Dendritic cell treated with granulocyte-macrophage colony-stimulating factor and Interleukin-4, amounts not matched to agents 40 ng/mL and 50 ng/mL, for 4 days (primary cell): ENCODE measurements around the gene SF1.
A peak's percentile ranks its signal among the peaks of the same experiment; 100 is the strongest.

Experiments used
- H3K27ac Mint-ChIP-seq: one replicate; pipeline ENCODE4 v1.8.0; 2022; ENCODE audit warnings: mild to moderate bottlenecking, mixed read lengths
- H3K27me3 Mint-ChIP-seq: one replicate; pipeline ENCODE4 v1.8.0; 2022; ENCODE audit warnings: mild to moderate bottlenecking, mixed read lengths
- H3K36me3 Mint-ChIP-seq: one replicate; pipeline ENCODE4 v1.8.0; 2022; ENCODE audit warnings: low read depth, mixed read lengths
- H3K4me1 Mint-ChIP-seq: one replicate; pipeline ENCODE4 v1.8.0; 2022; ENCODE audit warnings: low read depth, mixed read lengths
- H3K4me3 Mint-ChIP-seq: one replicate; pipeline ENCODE4 v1.8.0; 2022; ENCODE audit warnings: mild to moderate bottlenecking, moderate library complexity, mixed read lengths
- H3K9me3 Mint-ChIP-seq: one replicate; pipeline ENCODE4 v1.8.0; 2022; ENCODE audit warnings: mixed read lengths
- intact Hi-C: fragments of 100-400 bp; cut with micrococcal nuclease; formaldehyde crosslinking; loops from one replicate; pipeline ENCODE4 v1.15.0; 2022

SF1 gene

GRCh38 chr11:64804346-64805210 lies 26.2 kb upstream of the SF1 start:
- Mint-ChIP-seq H3K9me3 (no peaks in the 10 kb centered on the region), H3K4me1 (peaks cover 43% of the 10 kb centered on the region), H3K36me3 (peaks cover 51% of the 10 kb centered on the region), H3K27ac (no peak overlapping the region), H3K27me3 (peaks cover under 1% of the 10 kb centered on the region), H3K4me3 (no peak overlapping the region)
- intact Hi-C loops, result no loop called here

- Mint-ChIP-seq H3K36me3 (peaks cover 57% of the 10 kb centered on the region), H3K4me1 (peaks cover 39% of the 10 kb centered on the region), H3K9me3 (no peaks in the 10 kb centered on the region), H3K4me3 (peak overlapping the region; percentile 77), H3K27ac (peak overlapping the region; percentile 77), H3K27me3 (no peaks in the 10 kb centered on the region)
- intact Hi-C loops, result loop anchor here (1.0 kb wide), 1 partner anchor 26 kb away; the partner anchor contains the start of gene SF1
These were observed 25.6 kb upstream of the SF1 start for GRCh38 chr11:64803846-64804345.

GRCh38 chr11:64803158-64803845 lies 25.0 kb upstream of the SF1 start, which contains the start of gene MAP4K2:
Gene MAP4K2, minus strand, starts transcription at chr11:64803214. Its CDS starts 65 bp downstream, at chr11:64803149.
- Mint-ChIP-seq H3K27me3 (no peaks in the 10 kb centered on the region), H3K36me3 (peaks cover 59% of the 10 kb centered on the region), H3K4me3 (peak within 1 kb of the TSS; percentile 77), H3K4me1 (peaks cover 41% of the 10 kb centered on the region), H3K27ac (peak within 1 kb of the TSS; percentile 77), H3K9me3 (no peaks in the 10 kb centered on the region)
- intact Hi-C loops, result loop anchor here (1.0 kb wide), 1 partner anchor 25 kb away; the partner anchor contains the start of gene SF1

GRCh38 chr11:64802370-64803157 lies 24.2 kb upstream of the SF1 start:
- peaks cover 36% of the 10 kb centered on the region for H3K4me1 Mint-ChIP-seq
- intact Hi-C loops, result loop anchor here (1.0 kb wide), 1 partner anchor 24 kb away; the partner anchor contains the start of gene SF1
- H3K9me3 Mint-ChIP-seq, result no peaks in the 10 kb centered on the region
- H3K27ac Mint-ChIP-seq, result peak overlapping the region; percentile 70
- H3K36me3 Mint-ChIP-seq, result peaks cover 51% of the 10 kb centered on the region
- H3K27me3 Mint-ChIP-seq, result no peaks in the 10 kb centered on the region
- H3K4me3 Mint-ChIP-seq, result peak overlapping the region; percentile 58

- H3K4me3 Mint-ChIP-seq, result peak overlapping the region; percentile 58
- peak overlapping the region; percentile 70 for H3K27ac Mint-ChIP-seq
- no peaks in the 10 kb centered on the region for H3K9me3 Mint-ChIP-seq
- peaks cover 50% of the 10 kb centered on the region for H3K36me3 Mint-ChIP-seq
- H3K4me1 Mint-ChIP-seq, result peaks cover 34% of the 10 kb centered on the region
- no peaks in the 10 kb centered on the region for H3K27me3 Mint-ChIP-seq
- intact Hi-C loops, result no loop called here
These were observed 23.4 kb upstream of the SF1 start for GRCh38 chr11:64801561-64802369.

GRCh38 chr11:64801158-64801464 lies 22.8 kb upstream of the SF1 start:
- H3K4me1 Mint-ChIP-seq, result peaks cover 37% of the 10 kb centered on the region
- no peaks in the 10 kb centered on the region for H3K27me3 Mint-ChIP-seq
- H3K4me3 Mint-ChIP-seq, result no peak overlapping the region
- H3K36me3 Mint-ChIP-seq, result peaks cover 50% of the 10 kb centered on the region
- no peaks in the 10 kb centered on the region for H3K9me3 Mint-ChIP-seq
- peak overlapping the region; percentile 70 for H3K27ac Mint-ChIP-seq
- intact Hi-C loops, result no loop called here

- intact Hi-C loops, result no loop called here
- H3K36me3 Mint-ChIP-seq, result peaks cover 50% of the 10 kb centered on the region
These were observed 22.2 kb upstream of the SF1 start for GRCh38 chr11:64800303-64801157.

GRCh38 chr11:64799623-64800302 lies 21.4 kb upstream of the SF1 start:
- Mint-ChIP-seq H3K4me1 (peaks cover 40% of the 10 kb centered on the region), H3K9me3 (no peaks in the 10 kb centered on the region), H3K36me3 (peaks cover 46% of the 10 kb centered on the region)

More at GRCh38 chr11:64800303-64801157, 22.2 kb upstream of the SF1 start:
- no peaks in the 10 kb centered on the region for H3K9me3 Mint-ChIP-seq
- H3K27me3 Mint-ChIP-seq, result no peaks in the 10 kb centered on the region
- H3K27ac Mint-ChIP-seq, result peak overlapping the region; percentile 70
- no peak overlapping the region for H3K4me3 Mint-ChIP-seq
- H3K4me1 Mint-ChIP-seq, result peaks cover 40% of the 10 kb centered on the region

GRCh38 chr11:64799256-64799622 lies 20.9 kb upstream of the SF1 start:
- Mint-ChIP-seq H3K4me1 (peaks cover 40% of the 10 kb centered on the region), H3K27ac (no peak overlapping the region), H3K27me3 (no peaks in the 10 kb centered on the region), H3K36me3 (peaks cover 49% of the 10 kb centered on the region), H3K9me3 (no peaks in the 10 kb centered on the region), H3K4me3 (no peak overlapping the region)
- intact Hi-C loops, result no loop called here

More at GRCh38 chr11:64799623-64800302, 21.4 kb upstream of the SF1 start:
- Mint-ChIP-seq H3K4me3 (no peak overlapping the region), H3K27ac (no peak overlapping the region), H3K27me3 (no peaks in the 10 kb centered on the region)
- intact Hi-C loops, result no loop called here

- Mint-ChIP-seq H3K36me3 (peaks cover 50% of the 10 kb centered on the region), H3K27ac (no peak overlapping the region), H3K9me3 (no peaks in the 10 kb centered on the region), H3K27me3 (no peaks in the 10 kb centered on the region), H3K4me3 (no peak overlapping the region), H3K4me1 (peaks cover 27% of the 10 kb centered on the region)
- intact Hi-C loops, result no loop called here
These were observed 18.6 kb upstream of the SF1 start for GRCh38 chr11:64796757-64797541.

- H3K27me3 Mint-ChIP-seq, result no peaks in the 10 kb centered on the region
- peaks cover 20% of the 10 kb centered on the region for H3K4me1 Mint-ChIP-seq
- peaks cover 57% of the 10 kb centered on the region for H3K36me3 Mint-ChIP-seq
- intact Hi-C loops, result no loop called here
- no peaks in the 10 kb centered on the region for H3K9me3 Mint-ChIP-seq
- no peak overlapping the region for H3K4me3 Mint-ChIP-seq
- no peak overlapping the region for H3K27ac Mint-ChIP-seq
These were observed 17.9 kb upstream of the SF1 start for GRCh38 chr11:64796047-64796756.
